ENCODE results near the gene SMPD4.
"Not testable (repeated sequence)": the region's sequence is repeated elsewhere in the genome, so short reads cannot be mapped to it uniquely, and the experiment has no call there.

DNA sequence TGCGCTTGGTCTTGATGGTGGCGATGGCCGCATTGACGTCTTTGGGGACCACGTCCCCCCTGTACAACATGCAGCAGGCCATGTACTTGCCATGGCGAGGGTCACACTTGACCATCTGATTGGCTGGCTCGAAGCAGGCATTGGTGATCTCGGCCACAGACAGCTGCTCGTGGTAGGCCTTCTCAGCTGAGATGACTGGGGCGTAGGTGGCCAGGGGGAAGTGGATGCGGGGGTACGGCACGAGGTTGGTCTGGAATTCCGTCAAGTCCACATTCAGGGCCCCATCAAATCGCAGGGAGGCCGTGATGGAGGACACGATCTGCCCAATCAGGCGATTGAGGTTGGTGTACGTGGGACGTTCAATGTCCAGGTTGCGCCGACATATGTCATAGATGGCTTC is 12.4 kb upstream of the SMPD4 start:
- not testable (repeated sequence) for TF ChIP-seq RFX5 (IDR thresholded peaks at IDR 0.05); POLR2A (IDR thresholded peaks at IDR 0.05; ENCODE audit: low read length); EHMT2 (IDR thresholded peaks at IDR 0.05; ENCODE audit: low read depth)
- TF ChIP-seq, protein P1, sequence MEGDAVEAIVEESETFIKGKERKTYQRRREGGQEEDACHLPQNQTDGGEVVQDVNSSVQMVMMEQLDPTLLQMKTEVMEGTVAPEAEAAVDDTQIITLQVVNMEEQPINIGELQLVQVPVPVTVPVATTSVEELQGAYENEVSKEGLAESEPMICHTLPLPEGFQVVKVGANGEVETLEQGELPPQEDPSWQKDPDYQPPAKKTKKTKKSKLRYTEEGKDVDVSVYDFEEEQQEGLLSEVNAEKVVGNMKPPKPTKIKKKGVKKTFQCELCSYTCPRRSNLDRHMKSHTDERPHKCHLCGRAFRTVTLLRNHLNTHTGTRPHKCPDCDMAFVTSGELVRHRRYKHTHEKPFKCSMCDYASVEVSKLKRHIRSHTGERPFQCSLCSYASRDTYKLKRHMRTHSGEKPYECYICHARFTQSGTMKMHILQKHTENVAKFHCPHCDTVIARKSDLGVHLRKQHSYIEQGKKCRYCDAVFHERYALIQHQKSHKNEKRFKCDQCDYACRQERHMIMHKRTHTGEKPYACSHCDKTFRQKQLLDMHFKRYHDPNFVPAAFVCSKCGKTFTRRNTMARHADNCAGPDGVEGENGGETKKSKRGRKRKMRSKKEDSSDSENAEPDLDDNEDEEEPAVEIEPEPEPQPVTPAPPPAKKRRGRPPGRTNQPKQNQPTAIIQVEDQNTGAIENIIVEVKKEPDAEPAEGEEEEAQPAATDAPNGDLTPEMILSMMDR (IDR thresholded peaks at IDR 0.05) = not testable (repeated sequence)
